Right lobe of liver (tissue), 4 donors: ENCODE results near the gene CTIF.

Experiments used
- CTCF ChIP-seq, 4 donors: fragments of 200-600 bp in 3 of 4; fragments of 450-650 bp in 1 of 4; IDR thresholded peaks; one replicate each; pipeline versions ENCODE4 v1.5.1 to v1.8.0; 2016 to 2022; ENCODE audit warnings: antibody characterized with exemption in 4 of 4, mild to moderate bottlenecking in 2 of 4
- POLR2A ChIP-seq: fragments of 450-650 bp; IDR thresholded peaks from one replicate; pipeline ENCODE4 v1.6.1; 2017; ENCODE audit warnings: antibody characterized with exemption, mild to moderate bottlenecking
- donor health status: DM: no; HTN: no; CAD: no.
- donor health status: DM: no; HTN: no; CAD: no.
- donor health status: DM: no; HTN: yes; CAD: no.

GRCh38 chr18:48612511-48612910 is 73.7 kb downstream of the CTIF start:
- TF ChIP-seq CTCF (IDR thresholded peaks at IDR 0.05) (no peak), POLR2A (no peak)
